NCI-H1417 treated with DMSO at 0.1 percent for 48 hours (cell line): ENCODE data around the gene ACE2.
A peak's percentile ranks its signal among the peaks of the same experiment; 100 is the strongest.

Source experiments
- DNase-seq: peaks from one replicate; lab custom pipeline; 2025; lab: John Stamatoyannopoulos, UW

ACE2 gene

DNA sequence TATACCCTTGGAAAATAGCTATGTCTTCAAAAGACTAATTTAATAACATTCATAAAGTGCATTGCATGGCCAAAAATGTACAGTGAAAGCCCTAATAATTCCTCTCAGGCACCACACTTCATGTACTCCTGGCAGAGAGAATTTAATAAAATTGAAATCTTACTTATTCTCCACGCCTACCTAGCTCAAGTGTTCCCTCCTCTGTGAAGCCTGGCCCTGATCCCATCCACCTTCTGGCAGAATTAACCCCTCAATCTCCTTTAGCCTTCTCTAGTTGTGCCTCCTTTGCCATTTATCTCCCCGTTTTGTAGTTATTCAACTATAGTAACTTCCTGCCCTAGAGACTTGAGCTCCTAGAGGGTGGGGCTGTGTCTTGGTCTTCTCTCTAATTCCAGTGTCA is 26.7 kb downstream of the ACE2 start:
- no peak for DNase-seq

DNA sequence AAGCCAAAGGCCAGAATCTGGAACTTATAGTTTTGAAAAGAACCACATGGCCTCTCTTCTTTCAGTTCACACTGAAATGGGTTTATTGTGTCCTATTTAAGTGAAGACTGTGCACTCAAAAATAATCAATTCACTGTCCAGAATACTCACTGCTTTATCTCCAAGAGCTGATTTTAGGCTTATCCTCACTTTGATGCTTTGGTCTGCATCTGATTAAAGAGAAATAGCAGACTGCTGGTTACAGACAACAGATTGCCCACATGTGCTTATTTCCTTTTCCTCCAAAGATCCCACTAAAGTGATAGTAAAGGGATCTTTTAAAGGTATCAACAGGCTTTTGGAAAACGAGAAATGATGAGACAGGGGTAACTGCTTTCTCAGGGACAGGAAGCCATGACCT is 30.6 kb downstream of the ACE2 start:
- no peak for DNase-seq

DNA sequence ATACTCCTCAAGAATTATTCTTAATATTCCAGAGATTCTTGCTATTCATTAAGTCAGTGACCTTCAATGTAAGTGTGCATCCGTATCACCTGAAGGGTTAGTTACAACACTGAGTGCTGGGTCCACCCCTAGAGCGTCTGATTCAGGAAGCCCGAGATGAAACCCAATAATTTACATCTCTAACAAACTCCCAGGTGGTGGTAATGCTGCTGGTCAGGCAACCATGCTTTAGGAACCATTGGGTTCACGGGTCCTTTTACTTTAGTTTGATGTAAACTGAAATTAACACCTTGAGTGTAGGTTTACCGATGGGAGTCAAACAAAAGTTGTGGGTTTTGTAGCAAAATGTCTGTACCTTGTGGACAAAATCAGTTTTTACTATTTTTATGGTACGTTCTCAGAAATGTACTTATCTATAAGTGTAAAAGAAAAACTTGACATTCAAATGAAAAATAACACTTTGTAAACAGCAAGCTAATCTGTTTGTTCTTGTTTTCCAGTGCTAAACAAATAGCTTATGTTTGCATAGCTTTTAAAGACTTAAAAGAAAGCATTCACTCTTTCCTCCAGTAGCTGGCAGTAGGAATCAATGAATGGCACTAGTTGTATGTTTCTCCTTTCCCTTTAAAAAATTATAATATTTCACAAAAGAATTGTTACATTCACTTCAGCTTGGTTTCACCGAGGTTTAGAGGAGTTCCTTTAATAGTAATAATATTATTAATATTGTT is 32.7 kb downstream of the ACE2 start:
- DNase-seq, result no peak

DNA sequence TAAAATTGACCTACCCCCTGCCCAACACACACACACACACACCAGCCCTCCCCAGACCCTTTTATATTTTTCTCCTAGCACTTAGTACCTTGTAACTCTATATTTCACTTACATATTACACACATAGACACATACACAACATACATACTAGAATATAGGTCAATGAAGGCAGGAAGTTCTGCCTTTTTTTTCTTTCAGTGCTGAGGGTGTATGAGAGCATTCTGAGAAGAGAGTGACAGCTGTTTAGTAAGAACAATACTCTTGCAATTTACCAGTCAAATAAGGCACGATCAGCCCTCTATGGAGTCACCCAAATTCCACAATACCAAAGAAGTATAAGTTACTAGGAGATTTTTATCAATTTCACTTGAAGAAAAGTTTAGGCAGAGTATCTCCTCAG is 33.5 kb downstream of the ACE2 start:
- DNase-seq, result no peak

DNA sequence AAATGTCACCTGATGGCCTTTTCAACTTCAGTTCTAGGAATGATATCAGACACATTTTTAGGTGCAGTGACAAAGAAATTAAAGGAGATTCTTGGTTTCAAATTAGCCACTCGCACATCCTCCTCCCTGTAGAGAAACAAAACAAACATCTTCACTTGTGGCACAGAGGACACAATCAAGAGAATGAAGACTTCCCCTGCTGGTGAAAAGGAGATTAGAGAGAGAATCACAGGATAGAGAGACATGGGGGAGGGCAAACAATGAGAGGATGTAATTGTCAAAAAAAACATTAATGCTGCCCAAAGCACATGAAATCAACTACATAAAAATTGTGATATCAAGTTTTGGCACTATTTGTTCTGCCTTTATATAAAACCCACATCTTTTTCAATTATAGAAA is 34.5 kb downstream of the ACE2 start:
- no peak for DNase-seq

DNA sequence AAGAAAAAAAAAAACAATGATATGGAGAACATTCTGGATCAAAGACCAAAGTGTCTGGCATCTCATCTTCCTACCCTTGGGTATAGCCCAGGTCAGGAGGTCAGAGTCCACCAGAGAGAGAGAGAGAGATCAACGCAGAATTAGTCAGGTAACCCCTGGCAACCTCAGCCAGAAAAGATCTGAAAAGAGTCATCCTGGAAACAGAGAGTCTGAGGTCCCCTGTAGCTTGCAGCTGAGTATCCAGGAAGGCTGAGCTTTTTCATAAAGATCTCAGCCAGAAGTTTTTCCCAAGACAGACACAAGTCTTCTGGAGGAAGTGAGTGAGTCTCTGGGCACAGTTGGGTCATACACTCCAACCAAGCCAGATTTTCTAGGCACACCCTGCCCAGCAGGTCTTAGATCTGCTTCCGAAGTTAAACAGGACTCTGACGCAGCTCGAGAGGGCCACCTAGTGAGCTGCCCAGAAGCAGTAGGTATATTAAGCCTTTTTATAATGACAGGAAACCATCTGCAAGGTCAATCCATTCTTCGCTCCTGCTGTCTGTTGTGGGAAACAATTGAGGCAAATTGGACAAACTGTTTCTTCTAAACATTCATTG is 35.7 kb downstream of the ACE2 start:
- peak; percentile 45 for DNase-seq

DNA sequence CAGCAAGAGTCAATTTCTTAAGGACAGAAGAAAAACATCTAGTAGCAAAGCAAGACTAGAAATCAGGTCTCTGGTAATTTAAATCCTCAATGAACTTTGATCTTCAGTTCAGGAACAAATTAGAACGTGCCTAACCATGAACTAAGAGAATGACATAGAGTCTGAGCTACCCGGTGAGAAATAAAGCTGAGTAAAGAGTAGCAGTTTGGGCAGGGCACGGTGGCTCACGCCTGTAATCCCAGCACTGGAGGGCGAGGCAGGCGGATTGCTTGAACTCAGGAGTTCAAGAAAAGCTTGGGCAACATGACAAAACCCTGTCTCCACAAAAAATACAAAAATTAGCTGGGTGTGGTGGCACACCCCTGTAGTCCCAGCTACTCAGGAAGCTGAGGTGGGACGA is 37.7 kb downstream of the ACE2 start:
- no peak for DNase-seq

DNA sequence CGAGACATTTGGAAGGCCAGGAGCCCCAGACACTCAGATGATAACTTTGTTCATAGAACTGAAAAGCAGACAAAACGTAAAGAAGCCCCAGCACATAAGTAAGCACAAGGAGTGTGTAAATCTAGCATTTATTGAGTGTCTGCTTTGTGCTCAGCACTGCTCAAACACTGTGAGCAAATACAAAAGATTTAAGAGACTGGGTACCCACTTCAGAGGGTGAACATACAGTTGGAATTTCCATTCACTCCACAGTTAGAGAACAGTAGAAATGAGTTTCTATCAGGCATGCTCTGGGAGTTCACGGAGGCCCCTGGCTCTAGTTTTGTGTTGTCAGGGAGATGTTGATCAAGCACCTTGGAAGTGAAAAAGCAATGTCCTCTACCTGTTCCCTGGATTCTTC is 39.8 kb downstream of the ACE2 start:
- DNase-seq, result no peak

DNA sequence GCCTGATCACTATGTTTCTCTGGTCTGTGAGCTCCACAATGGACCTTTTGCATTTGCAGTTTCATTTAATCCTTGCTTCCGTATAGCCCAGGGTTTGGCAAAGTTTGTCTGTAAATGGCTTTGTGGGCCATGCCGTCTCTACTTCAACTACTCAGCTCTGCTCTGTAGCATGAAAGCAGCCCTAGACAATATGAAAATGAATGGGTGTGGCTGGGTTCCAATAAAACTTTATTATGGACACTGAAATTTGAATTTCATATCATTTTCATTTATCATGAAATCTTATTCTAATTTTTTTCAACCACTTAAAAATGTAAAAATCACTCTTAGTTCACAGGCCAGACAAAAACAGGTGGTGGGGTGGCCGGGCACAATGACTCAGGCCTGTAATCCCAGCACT is 41.5 kb downstream of the ACE2 start:
- DNase-seq, result no peak

DNA sequence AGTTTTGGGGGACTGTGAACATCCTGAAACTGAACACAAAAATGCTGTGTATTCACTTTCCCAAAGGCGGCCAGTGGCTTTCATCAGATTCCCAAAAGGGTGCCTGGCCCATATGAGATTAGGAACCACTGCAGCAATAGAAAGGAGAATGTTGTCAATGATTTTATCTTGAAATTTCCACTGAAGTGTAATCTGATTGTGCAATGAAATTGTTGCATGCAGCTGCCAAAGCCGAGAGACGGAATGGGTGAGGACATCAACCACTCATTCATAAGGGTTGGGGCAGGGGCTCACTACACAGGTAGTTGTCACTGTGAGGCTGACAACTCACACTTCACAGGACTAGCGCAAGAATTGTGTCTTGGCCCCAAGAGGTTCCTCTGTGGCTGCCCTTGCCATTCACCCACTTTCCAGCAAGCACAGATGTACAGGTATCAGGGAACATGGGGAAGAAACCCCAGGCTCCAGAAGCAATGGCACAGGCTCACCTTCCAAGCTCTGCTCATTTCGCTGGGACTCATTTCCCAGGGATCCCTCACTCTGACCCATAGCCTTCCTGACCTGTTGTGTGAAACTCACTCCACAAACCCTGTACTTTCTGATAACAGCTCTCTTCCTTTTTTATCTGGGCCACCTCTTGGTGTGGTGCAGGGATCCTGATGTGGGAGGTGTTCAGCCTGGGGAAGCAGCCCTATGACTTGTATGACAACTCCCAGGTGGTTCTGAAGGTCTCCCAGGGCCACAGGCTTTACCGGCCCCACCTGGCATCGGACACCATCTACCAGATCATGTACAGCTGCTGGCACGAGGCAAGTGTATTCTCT is 51.4 kb downstream of the ACE2 start:
- DNase-seq, result no peak

DNA sequence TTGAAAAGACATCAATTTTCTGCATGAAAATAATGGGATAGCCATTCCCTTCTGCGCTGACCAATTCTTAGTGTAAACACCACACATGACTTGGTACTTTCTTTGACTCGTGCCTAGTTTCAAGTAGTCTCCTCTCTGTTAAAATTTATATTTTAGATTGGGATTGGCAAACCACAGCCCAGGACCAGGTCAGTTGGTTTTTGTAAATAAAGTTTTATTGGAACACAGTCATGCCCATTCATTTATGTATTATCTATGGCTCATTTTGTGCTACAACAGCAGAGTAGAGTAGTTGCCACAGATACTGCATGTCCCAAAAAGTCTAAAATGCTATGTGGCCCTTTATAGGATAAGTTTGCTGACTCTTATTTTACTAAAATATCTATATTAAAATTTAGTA is 53.4 kb downstream of the ACE2 start:
- no peak for DNase-seq

DNA sequence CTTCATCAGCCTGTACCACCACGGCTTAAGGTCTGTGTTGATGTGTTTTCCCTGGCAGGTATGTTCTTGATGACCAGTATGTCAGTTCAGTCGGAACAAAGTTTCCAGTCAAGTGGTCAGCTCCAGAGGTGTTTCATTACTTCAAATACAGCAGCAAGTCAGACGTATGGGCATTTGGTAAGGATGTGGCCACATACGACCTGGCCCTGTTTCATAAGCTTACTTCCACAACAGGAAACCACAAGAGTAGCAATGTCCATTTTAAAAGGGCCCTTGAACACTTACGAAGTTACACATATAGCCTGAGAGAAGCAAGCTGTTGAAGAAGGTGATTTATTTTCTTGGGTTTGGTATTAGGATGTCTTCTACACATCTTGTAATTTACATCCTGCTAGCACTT is 54.0 kb downstream of the ACE2 start:
- DNase-seq, result no peak

DNA sequence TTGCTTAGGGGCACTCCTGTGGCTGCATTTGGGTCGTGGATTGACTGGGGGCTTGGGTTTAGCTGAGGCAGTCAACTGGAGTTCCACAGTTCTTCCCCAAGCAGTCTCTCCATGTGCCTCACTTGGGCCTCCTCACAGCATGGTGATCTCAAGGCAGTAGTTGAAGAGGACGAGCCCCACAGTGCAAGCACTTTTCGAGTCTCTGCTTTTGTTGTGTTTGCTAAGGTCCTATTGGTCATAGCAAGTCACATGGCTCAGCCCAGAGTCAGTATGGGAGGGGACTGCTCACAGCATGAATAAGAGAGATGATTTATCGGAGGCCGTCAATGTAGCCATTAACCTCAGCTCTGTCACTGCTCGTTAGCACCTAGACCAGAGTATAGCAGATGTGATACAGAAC is 70.4 kb downstream of the ACE2 start:
- no peak for DNase-seq

DNA sequence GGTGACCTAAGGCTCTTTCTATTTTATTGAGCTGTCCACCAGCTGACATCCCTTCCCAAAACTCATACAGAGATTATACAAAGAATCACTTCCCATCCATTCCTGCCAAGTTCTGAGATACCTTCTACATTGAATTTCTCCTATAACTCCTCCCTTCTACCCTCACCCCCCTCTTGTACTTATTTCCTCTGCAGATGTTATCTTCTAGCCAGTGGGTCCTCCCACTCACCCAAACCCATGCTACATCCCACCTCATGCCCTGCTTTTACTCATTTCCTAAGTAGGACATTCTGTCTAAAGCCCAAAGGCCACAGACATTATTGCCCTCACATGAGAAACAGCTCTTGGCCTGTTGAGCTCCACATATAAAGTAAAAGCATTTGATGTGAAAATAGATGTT is 71.6 kb downstream of the ACE2 start:
- no peak for DNase-seq

DNA sequence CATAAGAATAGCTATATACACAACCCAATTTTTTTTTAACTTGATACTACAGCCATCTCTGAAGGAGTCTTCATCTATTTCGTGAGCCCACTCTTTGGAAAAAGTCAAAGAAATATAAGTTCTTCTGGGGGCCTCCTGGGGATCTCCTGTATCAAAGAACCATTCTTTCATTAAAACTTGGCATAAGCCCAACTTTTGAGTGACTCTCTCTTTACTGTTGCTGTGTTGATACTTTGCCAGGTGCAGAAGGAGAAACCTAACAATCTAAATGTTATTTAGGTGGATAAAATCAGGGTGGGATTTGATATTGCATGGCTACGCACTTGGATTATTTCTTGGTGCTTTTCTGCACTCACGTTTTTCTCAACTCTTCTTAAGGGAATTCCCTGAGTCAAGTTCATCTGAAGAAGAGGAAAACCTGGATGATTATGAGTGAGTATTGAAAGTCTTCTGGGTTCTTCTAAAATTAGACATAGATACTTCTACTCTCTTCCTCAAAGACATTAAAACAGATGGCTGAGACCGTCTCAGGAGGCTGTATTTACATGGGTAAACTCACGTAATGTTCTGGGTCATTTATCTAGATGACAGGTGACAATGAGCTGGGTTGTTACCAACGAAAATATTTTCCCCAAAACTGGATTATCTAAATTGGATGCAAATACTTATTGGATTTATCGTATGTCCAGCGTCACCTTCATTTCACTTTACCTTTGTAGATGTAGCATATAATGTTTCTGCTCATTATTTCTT is 74.9 kb downstream of the ACE2 start:
- DNase-seq, result peak; percentile 49

DNA sequence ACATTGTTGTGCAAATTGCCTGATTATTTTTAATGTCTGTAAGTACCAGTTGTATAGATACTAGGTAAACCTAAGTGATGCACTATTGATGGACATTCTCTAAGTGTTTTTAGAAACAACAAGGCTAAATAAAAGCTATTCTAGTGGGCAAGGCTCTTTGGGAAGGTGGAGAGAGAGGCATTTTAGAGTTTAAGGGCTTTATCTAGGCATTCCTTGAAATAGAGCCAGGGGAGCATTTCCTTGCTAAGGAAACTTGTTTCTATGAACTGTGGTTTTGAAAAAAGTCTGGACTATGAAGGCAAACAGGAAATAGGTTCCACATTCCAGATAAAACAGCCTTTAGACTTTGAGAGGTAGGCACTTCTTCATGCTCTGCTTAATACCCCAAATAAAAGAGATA is 76.3 kb downstream of the ACE2 start:
- DNase-seq, result no peak

DNA sequence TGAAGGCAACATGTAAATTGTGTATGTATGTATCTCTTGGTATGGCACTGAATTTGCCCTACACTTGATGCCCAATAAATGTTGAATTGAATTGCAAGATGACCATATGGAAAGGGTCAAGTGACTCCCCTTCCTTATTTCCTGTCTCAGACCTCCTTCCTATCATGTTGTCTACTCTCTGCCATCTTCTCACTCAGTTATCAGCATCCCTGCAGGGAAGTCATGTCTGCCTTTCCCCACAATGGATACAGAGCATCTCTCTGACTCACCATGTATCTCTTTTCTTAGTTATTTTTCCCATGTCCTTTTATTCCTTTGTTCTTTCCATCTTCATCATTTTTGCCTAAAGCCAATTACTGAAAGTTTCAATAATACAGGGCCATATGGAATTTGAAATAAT is 77.7 kb downstream of the ACE2 start:
- no peak for DNase-seq

DNA sequence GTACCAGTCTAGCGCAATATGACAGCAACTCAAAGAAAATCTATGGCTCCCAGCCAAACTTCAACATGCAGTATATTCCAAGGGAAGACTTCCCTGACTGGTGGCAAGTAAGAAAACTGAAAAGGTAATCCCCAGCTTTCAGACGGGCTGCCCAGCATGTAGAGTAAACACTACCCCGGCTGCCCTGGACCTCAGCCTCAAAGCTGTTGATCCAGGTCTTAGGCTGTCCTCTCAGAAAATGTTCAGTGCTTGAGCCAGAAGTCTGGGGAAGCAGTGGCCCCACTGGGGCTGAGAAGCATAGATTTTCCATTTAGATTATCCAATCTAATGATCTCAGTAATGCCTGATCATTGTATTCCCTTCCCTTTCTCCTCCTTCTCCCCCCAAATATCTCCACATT is 78.3 kb downstream of the ACE2 start:
- no peak for DNase-seq

DNA sequence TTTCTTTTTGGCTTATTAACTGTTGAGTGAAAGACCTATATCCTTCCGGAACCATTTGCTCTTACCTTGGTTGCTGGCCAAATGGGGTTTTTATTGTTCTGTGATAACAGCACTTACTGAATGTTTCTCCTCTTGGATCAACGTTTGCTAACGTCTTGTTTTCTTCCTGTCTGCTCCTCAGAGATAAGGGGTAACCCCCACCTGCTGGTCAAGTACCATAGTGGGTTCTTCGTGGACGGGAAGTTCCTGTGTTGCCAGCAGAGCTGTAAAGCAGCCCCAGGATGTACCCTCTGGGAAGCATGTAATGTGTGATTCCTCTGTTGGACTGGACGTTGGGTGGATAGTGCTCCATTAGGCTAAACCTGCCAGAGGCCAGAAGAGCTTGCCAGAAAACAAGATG is 84.8 kb downstream of the ACE2 start:
- no peak for DNase-seq

DNA sequence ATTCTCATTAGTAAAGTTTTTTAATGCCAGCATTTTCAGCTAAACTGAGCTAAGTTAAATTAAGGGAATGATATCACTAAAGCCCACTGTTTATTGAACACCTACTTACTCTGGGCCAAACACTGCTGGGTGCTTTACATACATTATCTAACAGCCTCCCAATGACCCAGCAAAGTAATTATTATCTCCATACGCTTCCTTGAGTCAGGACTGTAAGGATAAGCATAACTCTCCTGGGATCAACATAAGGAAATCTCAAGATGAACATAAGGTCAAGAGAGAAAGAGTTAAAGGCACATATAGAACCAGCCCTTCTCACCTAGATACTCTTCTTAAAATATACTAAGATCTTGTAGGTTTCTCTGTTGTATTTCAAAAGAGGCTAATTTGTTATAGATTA is 86.5 kb downstream of the ACE2 start:
- no peak for DNase-seq

DNA sequence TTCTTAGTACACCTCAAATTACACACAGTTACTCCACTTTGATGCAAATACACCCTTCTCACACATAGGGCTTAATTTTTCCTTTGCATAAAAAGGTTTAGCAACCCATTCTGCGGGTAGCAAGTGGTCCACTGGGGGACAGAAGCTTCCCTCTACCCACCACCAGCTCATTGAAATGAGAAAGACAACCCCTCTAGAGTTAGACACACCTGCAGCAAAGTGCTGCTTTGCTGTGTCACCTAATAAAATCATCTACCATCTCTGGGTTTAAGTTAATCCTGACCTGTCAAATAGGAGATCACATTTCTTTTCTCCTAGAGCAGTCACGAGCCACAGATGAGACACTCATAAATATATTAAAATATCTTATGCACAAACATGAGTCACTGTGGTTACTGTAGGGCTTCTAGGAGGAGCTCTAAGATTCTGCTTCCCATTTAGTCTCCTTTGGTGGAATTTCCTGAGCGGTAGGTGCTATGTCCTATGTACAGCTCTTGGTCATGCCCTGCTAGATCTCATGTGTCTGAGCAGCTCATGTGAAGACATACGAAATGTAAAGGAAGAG is 88.3 kb downstream of the ACE2 start:
- no peak for DNase-seq

DNA sequence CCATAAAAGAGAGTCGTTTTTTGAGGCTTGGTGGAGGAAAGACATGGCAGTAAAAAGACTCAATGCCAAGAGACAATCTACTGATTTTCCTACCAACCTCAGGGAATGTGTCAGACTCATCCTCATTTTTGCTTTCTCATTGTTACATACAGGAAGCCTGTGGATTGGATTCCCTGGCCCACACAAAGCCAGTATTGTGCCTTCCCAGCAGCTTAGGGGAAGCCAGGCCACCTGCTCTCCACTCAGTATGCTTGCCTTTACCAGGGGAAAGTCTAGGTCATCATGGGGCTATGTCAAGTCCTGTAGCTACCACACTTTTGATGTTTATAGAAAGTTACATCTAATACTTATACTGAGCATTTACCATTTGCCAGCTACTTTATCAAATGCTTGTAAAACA is 89.2 kb downstream of the ACE2 start:
- DNase-seq, result no peak
